ENCODE measurements around the gene APBB1IP.

- TF ChIP-seq CTCF (conservative IDR thresholded peaks at IDR 0.05 in 1 of 2, IDR thresholded peaks at IDR 0.05 in 1 of 2; ENCODE audit: extremely low read depth in 1 of 2, insufficient read depth in 1 of 2, low read depth in 1 of 2, low read length in 2 of 2) = no peak
- TF ChIP-seq EZH2 (IDR thresholded peaks at IDR 0.05; ENCODE audit: borderline replicate concordance, low read length) = no peak
These were observed 11.6 kb downstream of the APBB1IP start for GRCh38 chr10:26449726-26450125.

All from mammary epithelial cell (primary cell).